ENCODE results near the gene GRAMD2B.
"Not testable (repeated sequence)": the region's sequence is repeated elsewhere in the genome, so short reads cannot be mapped to it uniquely, and the experiment has no call there.

GRAMD2B gene

GRCh38 chr5:126410623-126411022 lies 12.6 kb upstream of the GRAMD2B start:
- DNase-seq (ENCODE audit: low read depth): no peak

- no peak for DNase-seq (ENCODE audit: low read depth)
Observed at GRCh38 chr5:126413856-126414255, 9.4 kb upstream of the GRAMD2B start.

- DNase-seq (ENCODE audit: low read depth): no peak
Observed at GRCh38 chr5:126414874-126415502, 8.2 kb upstream of the GRAMD2B start.

DNA sequence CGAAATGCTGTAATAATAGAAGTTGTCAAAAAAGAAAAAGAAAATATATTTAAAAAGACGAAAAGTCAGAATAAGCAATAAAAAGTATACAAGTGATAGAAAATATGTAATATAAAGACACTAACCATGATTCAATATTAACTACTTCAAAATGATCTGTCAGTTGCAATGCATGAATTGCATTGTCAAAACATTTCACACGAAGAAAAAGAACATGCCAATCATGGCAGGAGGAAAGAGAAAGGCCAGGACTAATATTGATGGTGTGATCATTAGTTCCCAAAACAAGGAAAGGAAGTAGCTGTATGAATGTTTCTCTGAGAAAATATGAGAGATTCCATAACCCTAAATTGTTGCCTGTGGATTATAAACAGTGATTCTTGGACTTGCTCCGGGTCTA lies 7.4 kb upstream of the GRAMD2B start:
- DNase-seq (ENCODE audit: low read depth): no peak

DNA sequence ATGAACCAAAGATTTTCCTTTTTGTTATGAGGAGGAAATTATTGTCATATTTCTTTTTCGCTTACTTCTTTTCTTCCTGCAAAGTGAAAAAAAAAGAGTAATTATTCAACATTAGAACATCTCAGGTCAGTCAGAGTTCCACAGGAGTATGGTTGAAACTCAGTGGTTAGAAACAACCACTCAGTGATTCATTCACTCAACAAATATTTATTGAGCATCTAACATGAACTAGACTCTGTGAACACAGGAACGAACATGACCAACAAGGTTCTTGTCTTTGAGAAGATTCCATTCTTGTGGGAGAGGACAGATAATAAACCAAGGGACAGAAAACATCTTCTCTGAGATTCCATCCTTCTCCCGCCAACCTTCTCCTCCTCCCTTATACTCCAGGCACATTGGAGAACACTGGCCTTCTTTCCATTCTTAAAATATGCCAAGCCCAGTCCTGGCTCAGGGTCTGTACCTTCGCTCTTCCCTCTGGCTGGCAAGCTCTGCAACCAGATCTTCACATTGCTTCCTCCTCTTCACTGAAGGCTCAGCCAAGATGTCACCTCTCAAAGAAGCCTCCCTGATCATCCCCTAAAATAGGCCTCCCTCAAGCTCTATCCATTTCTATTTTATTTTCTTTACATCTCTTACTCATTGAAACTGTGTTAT lies 6.8 kb upstream of the GRAMD2B start:
- DNase-seq (ENCODE audit: low read depth): no peak

DNA sequence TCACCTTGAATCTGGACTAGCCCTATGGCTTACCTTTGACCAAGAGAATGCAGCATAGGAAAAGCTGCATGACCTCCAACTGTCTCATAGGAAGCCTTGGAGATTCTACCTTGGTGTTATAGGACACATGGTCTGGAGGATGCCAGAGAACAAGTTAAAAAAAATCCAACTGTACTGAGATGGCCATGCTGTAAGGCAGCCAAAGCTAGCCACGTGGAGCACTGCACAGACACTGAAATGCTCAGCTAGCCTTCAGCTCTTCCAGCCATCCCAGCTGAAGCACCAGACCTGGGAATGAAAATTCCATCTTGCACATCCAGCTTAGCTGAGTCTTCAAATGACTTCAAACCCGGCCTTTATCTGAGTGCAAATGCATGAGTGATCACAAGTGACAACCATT lies 6.0 kb upstream of the GRAMD2B start:
- no peak for DNase-seq (ENCODE audit: low read depth)

- no peak for DNase-seq (ENCODE audit: low read depth)
Observed at GRCh38 chr5:126419102-126419501, 4.1 kb upstream of the GRAMD2B start.

- DNase-seq (ENCODE audit: low read depth): no peak
Observed at GRCh38 chr5:126428421-126428820, 5.2 kb downstream of the GRAMD2B start.

- no peak for DNase-seq (ENCODE audit: low read depth)
Observed at GRCh38 chr5:126430631-126431030, 7.4 kb downstream of the GRAMD2B start.

- no peak for DNase-seq (ENCODE audit: low read depth)
Observed at GRCh38 chr5:126433701-126434100, 10.5 kb downstream of the GRAMD2B start.

- DNase-seq (ENCODE audit: low read depth): no peak
Observed at GRCh38 chr5:126435261-126435660, 12.1 kb downstream of the GRAMD2B start.

DNA sequence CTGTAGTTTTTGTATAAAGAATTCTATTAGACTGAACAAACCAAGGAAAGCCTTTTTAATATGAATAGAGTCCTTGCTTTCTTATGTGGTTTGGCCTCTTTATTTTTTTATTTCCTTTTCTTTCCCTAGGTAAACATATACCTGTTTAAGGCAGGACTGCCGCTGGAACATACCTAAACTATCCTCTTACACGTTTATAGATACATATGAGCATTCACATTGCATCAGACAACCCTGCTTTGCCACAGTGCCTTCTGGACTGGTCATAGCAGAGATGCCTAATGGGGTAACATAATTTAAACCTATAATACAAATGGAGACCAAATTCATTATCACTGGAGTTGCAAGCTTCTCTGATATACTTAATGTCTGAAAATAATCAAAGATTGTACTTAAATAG lies 12.5 kb downstream of the GRAMD2B start:
- no peak for DNase-seq (ENCODE audit: low read depth)

- no peak for DNase-seq (ENCODE audit: low read depth)
Observed at GRCh38 chr5:126437721-126438120, 14.5 kb downstream of the GRAMD2B start.

DNA sequence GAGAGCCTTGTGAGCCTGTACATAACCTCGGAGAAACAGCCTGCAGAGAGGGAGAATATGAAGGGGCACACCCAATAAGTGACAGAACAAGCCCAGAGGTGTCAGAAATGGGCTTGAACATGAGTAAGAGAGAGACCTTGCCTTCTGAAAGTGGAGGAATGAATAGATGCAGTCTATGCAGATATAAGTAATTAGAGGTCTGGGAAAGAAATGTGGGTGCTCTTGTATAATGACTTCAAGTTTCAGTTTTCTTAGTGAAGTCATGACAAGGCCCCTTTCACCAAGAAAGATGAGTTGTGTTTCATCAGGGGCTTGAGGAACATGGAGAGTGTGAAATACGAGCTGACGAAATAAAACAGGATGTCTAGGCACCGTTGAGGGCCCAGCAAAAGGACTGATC lies 15.1 kb downstream of the GRAMD2B start:
- DNase-seq (ENCODE audit: low read depth): no peak

- DNase-seq (ENCODE audit: low read depth): no peak
Observed at GRCh38 chr5:126438868-126439267, 15.7 kb downstream of the GRAMD2B start.

- DNase-seq (ENCODE audit: low read depth): not testable (repeated sequence)
Observed at GRCh38 chr5:126439724-126440123, 16.5 kb downstream of the GRAMD2B start.

GRCh38 chr5:126441230-126441629 lies 18.0 kb downstream of the GRAMD2B start:
- DNase-seq (ENCODE audit: low read depth): no peak

DNA sequence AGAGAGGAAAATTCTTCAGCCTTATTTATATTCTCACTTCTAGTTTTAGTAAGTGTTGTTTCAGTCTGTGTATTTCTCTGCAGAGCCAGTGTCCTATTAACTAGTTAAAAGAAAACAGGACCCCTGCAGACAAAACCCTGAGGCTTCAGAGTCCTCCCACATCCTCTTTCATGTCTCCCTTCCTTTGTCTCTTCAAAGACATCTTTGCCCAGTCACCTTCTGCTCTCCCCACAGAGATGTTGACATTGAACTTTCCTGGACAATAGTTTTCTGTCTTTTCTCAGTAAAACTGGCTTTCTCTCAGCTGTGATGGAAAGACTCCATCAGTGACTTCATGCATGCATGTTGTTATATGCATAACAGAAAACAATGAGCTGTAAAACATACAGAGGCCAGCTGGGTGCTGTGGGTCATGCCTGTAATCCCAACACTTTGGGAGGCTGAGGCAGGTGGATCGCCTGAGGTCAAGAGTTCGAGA lies 20.2 kb downstream of the GRAMD2B start:
- DNase-seq (ENCODE audit: low read depth): no peak

DNA sequence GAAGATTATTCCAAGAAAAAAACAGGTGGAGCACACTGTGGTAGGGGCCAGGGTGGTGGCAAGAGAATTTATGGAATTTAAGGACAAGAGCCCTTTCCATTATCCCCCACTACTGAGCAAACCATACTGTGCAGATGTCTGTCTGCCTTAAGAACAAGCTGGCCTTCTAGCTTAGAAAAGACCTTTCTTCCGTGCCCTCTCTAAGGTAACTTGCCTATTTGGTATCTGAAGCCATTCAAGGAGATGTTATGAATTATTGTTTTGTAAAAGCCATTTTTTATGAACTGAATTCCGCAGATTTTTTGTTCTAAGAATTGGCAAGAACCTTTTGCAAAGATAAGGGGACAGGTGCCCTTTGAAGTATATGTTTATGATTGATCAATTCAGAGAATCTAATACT lies 20.9 kb downstream of the GRAMD2B start:
- DNase-seq (ENCODE audit: low read depth): no peak

GRCh38 chr5:126445502-126446174 lies 22.4 kb downstream of the GRAMD2B start:
- no peak for DNase-seq (ENCODE audit: low read depth)

DNA sequence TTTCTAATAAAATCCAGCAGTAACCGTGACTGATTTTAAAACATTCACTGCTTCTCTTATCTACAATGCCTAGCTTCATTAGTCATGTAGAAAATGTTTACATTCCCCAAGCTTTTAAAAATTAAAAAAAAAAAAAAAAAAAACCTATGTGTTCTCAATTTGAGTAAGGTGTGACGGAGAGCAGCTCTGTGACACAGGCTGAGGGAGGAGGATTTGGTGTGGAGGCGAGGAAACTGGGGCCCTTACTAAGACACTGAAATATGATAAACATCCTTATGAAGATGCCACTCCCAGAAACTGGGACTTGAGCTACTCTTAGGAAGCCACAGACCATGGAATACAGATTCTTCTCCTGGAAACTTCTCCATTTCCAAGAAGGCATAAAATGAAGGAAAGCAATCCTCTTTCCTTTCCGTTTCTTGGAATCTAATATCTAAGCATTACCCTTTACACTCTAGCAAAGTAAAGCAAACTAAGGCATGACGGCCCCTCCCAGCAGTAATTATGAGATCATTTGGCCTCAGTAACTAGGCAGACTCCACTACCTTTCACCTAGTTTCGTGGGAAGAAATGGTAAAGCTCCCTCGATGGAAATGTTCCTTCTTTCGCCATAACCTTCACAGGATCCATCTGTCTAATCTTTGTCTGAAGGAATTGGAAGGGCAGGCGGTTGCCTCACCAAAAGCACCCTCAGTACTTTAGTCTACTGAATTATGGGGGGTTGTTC lies 23.5 kb downstream of the GRAMD2B start:
- no peak for DNase-seq (ENCODE audit: low read depth)

DNA sequence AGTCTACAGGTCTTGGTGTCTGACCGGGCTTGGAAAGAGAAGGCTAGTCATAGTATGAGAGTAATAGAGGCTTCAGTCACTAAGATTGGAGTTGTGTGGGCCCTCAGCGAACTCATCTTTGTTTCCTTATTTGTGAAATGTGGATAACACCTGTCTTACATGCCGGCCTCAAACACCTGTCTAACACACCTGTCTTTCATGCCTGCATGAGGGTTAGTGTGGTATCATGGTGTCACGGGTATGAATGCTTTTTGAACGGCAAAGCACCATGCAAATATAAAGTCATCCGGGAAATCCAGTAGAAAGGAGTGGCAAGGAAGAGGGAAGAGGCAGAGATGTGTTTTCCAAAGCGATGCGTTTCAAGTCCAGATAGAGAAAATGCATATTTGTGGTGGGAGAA lies 25.5 kb downstream of the GRAMD2B start:
- DNase-seq (ENCODE audit: low read depth): no peak
